ENCODE measurements around the gene NEUROG1. TPM values are rescaled to one million over a fixed set of nuclear protein-coding genes. Genes with fewer than 3 reads are reported as not detected.

Gene NEUROG1, protein sequence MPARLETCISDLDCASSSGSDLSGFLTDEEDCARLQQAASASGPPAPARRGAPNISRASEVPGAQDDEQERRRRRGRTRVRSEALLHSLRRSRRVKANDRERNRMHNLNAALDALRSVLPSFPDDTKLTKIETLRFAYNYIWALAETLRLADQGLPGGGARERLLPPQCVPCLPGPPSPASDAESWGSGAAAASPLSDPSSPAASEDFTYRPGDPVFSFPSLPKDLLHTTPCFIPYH
- total RNA-seq (2022) (not detected in 2 replicates), Bru-seq, nascent RNA (not detected), BruChase-seq, experiment 1, labeled RNA remaining after a 6-hour chase (not detected), BruChase-seq, experiment 2, labeled RNA remaining after a 2-hour chase (not detected)
- long read RNA-seq, result 0 reads

DNA sequence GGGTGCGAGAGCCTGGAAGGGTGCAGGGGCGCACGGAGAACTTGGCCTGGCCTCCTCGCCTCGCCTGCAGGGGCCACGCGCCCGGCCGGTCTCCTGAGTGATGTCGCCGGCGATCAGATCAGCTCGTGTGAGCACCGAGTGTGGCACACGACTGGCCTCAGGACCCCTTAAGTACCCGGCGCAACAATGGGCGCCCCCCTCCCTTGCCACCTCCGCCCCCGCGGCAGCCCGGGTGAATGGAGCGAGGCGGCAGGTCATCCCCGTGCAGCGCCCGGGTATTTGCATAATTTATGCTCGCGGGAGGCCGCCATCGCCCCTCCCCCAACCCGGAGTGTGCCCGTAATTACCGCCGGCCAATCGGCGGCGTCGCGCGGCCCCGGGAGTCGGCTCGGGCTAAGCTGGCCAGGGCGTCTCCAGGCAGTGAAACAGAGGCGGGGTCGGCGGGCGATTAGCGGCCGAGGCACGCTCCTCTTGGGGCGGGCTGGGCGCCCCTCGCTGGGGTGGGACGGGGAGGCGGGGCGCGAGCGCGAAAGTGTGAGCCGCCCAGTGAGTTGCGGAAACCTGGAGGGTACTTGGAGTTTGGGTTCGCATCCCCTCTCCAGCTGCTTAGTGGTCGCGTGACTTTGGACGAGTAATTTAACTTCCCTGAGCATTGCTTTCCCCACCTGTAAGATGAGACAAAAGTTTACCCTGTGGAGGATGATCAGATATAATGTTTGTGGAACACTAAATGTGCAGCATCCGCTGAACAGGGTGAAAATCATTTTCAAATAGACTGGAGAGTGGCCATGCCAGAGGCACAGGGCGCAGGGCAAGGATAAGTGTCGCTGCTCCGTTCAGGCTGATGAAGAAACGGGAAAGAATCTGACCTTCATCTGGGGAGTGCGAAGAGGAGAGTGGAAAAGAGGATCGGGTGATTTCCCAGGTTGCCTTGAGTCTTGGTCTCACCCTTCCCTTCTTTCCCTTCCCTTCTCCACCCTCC lies at the start of gene NEUROG1:
Gene NEUROG1, minus strand, starts transcription at position 145 of the 982 bp plus-strand sequence. CDS start 274 bp downstream, outside the sequence.
- Mint-ChIP-seq H3K36me3 (ENCODE audit: insufficient read depth, unreplicated experiment) (no peaks in the 10 kb centered on the region), H3K27me3 (ENCODE audit: insufficient read depth, unreplicated experiment) (no peaks in the 10 kb centered on the region), H3K9me3 (ENCODE audit: unreplicated experiment) (peaks cover under 1% of the 10 kb centered on the region), H3K27ac (ENCODE audit: low read depth, unreplicated experiment) (no peak within 1 kb of the TSS), H3K4me3 (ENCODE audit: unreplicated experiment) (no peak within 1 kb of the TSS), H3K4me1 (ENCODE audit: insufficient read depth, unreplicated experiment) (no peaks in the 10 kb centered on the region)
- POLR2A ChIA-PET, result no interaction called here
- BruUV-seq (replicated peaks), result no TSS peak
- intact Hi-C loops (cut with micrococcal nuclease), result no loop called here
- TF ChIP-seq, protein P1, sequence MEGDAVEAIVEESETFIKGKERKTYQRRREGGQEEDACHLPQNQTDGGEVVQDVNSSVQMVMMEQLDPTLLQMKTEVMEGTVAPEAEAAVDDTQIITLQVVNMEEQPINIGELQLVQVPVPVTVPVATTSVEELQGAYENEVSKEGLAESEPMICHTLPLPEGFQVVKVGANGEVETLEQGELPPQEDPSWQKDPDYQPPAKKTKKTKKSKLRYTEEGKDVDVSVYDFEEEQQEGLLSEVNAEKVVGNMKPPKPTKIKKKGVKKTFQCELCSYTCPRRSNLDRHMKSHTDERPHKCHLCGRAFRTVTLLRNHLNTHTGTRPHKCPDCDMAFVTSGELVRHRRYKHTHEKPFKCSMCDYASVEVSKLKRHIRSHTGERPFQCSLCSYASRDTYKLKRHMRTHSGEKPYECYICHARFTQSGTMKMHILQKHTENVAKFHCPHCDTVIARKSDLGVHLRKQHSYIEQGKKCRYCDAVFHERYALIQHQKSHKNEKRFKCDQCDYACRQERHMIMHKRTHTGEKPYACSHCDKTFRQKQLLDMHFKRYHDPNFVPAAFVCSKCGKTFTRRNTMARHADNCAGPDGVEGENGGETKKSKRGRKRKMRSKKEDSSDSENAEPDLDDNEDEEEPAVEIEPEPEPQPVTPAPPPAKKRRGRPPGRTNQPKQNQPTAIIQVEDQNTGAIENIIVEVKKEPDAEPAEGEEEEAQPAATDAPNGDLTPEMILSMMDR (IDR thresholded peaks at IDR 0.05; ENCODE audit: unreplicated experiment), result no peak
- no peak for DNase-seq (ENCODE audit: unreplicated experiment)
- CTCF ChIA-PET, result interaction anchor here (1.3 to 3.4 kb wide), 3 partner anchors 16 to 73 kb away, joined by 4 to 21 read pairs (median 20); no protein-coding TSS in a partner anchor

DNA sequence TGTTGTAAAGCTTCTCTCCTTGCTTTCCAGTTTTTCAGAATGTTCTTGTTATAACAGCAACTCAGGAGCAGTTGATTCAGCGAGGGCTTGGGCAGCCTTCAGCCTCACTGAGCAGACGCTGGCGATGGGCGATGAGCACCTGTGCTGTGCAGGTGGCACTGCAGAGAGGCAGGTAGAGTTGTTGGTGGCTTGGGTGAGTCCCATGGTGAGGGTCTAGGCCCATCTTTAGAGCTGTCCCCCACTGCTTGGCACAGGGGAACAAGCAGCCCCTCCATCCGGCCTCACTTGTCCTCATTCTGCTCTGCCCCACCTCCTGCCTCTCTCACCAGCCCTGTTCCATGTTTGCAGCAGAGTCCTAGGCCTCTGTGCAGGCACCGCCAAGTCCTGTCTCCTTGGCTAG lies 49.2 kb upstream of the NEUROG1 start:
- TF ChIP-seq, protein P1 (IDR thresholded peaks at IDR 0.05; ENCODE audit: unreplicated experiment), result no peak
- H3K9me3 Mint-ChIP-seq (ENCODE audit: unreplicated experiment), result no peaks in the 10 kb centered on the region
- intact Hi-C loops (cut with micrococcal nuclease), result no loop called here
- H3K27me3 Mint-ChIP-seq (ENCODE audit: insufficient read depth, unreplicated experiment), result peaks cover 54% of the 10 kb centered on the region
- ChIA-PET POLR2A (no interaction called here), CTCF (interaction anchor here (1.2 to 23.9 kb wide), 2 partner anchors 20 to 144 kb away, joined by 5 to 391 read pairs; no protein-coding TSS in a partner anchor)
- BruUV-seq (replicated peaks), result no TSS peak
- no peak overlapping the region for H3K4me3 Mint-ChIP-seq (ENCODE audit: unreplicated experiment)
- no peak overlapping the region for H3K27ac Mint-ChIP-seq (ENCODE audit: low read depth, unreplicated experiment)
- H3K4me1 Mint-ChIP-seq (ENCODE audit: insufficient read depth, unreplicated experiment), result no peaks in the 10 kb centered on the region
- H3K36me3 Mint-ChIP-seq (ENCODE audit: insufficient read depth, unreplicated experiment), result no peaks in the 10 kb centered on the region
- no peak for DNase-seq (ENCODE audit: unreplicated experiment)

DNA sequence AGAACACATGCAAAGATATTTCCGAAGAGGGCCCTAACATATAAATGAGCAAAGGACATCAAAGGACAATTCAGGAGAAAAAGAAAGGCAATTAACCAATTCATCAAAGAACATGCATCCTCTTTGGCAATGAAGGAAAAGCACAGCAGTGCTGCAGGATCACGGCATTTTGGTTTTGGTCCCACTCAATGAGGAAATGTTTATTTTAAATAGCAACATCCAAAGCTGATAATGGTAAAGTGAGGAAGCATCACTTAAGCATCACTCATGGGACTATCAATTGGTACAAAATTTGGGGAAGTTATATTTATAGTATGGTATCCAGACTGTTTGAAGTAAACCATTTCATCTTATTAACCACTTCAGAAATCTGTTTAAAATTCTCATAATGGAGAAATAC lies 48.5 kb upstream of the NEUROG1 start:
- Mint-ChIP-seq H3K4me3 (ENCODE audit: unreplicated experiment) (no peak overlapping the region), H3K9me3 (ENCODE audit: unreplicated experiment) (no peaks in the 10 kb centered on the region), H3K36me3 (ENCODE audit: insufficient read depth, unreplicated experiment) (no peaks in the 10 kb centered on the region), H3K27ac (ENCODE audit: low read depth, unreplicated experiment) (no peak overlapping the region), H3K4me1 (ENCODE audit: insufficient read depth, unreplicated experiment) (no peaks in the 10 kb centered on the region), H3K27me3 (ENCODE audit: insufficient read depth, unreplicated experiment) (peaks cover 56% of the 10 kb centered on the region)
- POLR2A ChIA-PET, result interaction anchor here (0.6 to 1.2 kb wide), 2 partner anchors 23 to 114 kb away, joined by 3 to 4 read pairs; no protein-coding TSS in a partner anchor
- BruUV-seq (replicated peaks), result no TSS peak
- TF ChIP-seq, protein P1 (IDR thresholded peaks at IDR 0.05; ENCODE audit: unreplicated experiment), result no peak
- DNase-seq (ENCODE audit: unreplicated experiment), result no peak
- CTCF ChIA-PET, result interaction anchor here (1.2 to 23.9 kb wide), 2 partner anchors 20 to 145 kb away, joined by 5 to 391 read pairs; no protein-coding TSS in a partner anchor
- intact Hi-C loops (cut with micrococcal nuclease), result no loop called here

Measured in MCF 10A (cell line).